SIG-M5 treated with dmso at 0.1 percent for 504 hours (cell line): ENCODE data around the gene CTSG.
"Not testable (repeated sequence)": the region's sequence is repeated elsewhere in the genome, so short reads cannot be mapped to it uniquely, and the experiment has no call there.

ENCODE experiments used
- DNase-seq: peaks from one replicate; lab custom pipeline; 2025; ENCODE audit not compliant: unreplicated experiment; lab: John Stamatoyannopoulos, UW

Gene CTSG

DNA sequence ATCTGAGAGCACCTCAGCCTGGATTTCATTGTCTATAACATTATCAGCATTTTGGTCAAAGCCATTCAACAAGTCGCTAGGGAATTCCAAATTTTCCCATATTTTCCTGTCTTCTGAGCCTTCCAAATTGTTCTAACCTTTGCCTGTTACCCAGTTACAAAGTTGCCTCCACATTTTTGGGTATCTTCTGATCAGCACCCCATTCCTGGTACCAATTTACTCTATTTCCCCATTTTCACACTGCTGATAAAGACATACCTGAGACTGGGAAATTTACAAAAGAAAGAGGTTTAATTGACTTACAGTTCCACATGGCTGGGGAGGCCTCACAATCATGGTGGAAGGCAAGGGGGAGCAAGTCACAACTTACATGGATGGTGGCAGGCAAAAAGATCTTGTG, 27.0 kb downstream of the CTSG start:
- DNase-seq, result not testable (repeated sequence)

GRCh38 chr14:24542346-24542936, 33.6 kb downstream of the CTSG start:
- DNase-seq, result no peak

DNA sequence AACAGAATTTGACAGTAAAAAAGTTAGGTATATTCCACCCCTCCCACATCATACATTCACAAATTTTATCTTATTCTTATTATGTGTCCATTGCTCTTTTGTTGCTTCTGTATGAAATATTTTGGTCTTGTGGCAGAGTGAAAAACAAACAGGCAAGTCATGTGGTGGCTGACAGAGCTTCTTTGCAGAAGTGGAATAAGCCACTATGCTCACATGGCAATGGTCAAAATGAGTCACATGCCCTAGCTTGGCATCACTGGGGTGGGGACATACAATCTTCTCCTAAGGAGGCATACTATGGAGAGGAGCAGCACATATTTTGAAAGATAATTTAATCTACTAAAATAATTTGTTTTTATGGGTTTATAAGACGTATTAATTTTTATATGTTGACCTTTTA, 40.3 kb downstream of the CTSG start:
- no peak for DNase-seq

- no peak for DNase-seq
These were observed 41.8 kb downstream of the CTSG start for GRCh38 chr14:24534286-24534685.

DNA sequence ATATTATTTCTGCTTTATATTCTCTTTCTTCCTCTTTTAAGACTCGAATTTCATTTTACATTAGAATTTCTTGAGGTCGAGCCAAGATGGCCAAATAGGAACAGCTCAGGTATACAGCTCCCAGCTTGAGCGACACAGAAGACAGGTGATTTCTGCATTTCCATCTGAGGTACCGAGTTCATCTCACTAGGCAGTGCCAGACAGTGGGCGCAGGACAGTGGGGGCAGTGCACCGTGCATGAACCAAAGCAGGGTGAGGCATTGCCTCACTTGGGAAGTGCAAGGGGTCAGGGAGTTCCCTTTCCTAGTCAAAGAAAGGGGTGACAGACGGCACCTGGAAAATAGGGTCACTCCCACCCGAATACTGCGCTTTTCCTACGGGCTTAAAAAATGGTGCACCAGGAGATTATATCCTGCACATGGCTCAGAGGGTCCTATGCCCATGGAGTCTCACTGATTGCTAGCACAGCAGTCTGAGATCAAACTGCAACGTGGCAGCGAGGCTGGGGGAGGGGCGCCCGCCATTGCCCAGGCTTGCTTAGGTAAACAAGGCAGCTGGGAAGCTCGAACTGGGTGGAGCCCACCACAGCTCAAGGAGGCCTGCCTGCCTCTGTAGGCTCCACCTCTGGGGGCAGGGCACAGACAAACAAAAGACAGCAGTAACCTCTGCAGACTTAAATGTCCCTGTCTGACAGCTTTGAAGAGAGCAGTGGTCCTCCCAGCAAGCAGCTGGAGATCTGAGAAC, 50.0 kb downstream of the CTSG start:
- DNase-seq, result not testable (repeated sequence)
